22Rv1 (cell line): ENCODE measurements around the gene SRRD.

ENCODE experiments used
- H3K27ac ChIP-seq: fragments of 450-650 bp; 2 replicates; pipeline ENCODE4 v1.5.1; 2017
- ZFX ChIP-seq: fragments of 450-650 bp; IDR thresholded peaks from 2 replicates; pipeline ENCODE4 v1.6.1; 2017; ENCODE audit warnings: antibody characterized with exemption, borderline replicate concordance
- TF ChIP-seq, protein P1 (sequence below): fragments of 450-650 bp; IDR thresholded peaks from 2 replicates; pipeline ENCODE4 v1.5.1; 2017; ENCODE audit warnings: mild to moderate bottlenecking

The SRRD gene

GRCh38 chr22:26534171-26534855 lies 50.6 kb downstream of the SRRD start:
- TF ChIP-seq ZFX, result no peak
- TF ChIP-seq, protein P1, sequence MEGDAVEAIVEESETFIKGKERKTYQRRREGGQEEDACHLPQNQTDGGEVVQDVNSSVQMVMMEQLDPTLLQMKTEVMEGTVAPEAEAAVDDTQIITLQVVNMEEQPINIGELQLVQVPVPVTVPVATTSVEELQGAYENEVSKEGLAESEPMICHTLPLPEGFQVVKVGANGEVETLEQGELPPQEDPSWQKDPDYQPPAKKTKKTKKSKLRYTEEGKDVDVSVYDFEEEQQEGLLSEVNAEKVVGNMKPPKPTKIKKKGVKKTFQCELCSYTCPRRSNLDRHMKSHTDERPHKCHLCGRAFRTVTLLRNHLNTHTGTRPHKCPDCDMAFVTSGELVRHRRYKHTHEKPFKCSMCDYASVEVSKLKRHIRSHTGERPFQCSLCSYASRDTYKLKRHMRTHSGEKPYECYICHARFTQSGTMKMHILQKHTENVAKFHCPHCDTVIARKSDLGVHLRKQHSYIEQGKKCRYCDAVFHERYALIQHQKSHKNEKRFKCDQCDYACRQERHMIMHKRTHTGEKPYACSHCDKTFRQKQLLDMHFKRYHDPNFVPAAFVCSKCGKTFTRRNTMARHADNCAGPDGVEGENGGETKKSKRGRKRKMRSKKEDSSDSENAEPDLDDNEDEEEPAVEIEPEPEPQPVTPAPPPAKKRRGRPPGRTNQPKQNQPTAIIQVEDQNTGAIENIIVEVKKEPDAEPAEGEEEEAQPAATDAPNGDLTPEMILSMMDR, result no peak
- H3K27ac ChIP-seq, result no peak overlapping the region

DNA sequence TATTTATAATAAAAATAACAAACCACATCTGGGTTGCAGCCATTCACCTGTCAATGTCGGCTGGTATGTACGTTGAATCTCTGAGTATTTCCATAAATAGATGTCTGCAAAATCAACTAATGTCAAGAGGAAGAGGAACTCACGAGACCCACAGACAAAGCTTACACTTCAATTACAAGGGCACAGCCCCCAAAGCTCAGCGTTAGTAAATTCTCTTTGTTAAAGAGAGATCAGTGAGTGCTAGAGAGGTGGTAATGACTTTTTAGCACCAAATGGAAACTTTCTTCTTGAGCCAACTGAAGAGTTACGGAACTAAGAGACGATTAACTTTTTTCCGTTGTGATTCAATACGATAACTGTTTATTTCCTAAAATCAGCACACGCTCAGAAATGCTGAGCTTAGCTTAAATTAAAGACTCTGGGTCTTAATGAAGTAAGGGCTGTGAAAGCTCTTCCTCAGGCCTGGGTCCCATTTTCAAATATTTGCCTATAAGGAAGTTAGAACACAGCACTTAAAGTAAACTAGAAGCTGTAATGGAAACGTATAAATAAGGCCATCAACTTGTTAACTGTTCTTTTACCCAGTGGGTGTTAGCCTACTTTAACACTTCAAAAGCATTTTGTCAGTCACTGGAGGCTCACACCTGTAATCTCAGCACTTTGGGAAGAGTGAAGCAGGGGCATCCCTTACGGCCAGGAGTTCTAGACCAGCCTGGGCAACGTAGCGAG lies 51.4 kb downstream of the SRRD start:
- H3K27ac ChIP-seq, result no peak overlapping the region
- TF ChIP-seq, protein P1, result no peak
- no peak for TF ChIP-seq ZFX

DNA sequence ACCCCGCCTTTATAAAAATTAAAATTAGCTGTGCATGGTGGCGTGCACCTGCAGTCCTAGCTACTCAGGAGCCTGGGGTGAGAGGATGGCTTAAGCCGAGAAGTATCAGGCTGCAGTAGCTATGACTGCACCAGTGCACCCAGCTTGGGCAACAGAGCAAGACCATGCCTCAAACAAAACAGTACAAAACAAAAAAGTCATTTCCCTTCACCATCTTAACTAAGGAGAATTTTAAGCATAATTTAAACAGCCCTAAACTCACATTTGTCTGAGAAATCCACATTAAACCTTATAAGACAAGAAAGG lies 51.9 kb downstream of the SRRD start:
- TF ChIP-seq ZFX, result no peak
- TF ChIP-seq, protein P1, result no peak
- H3K27ac ChIP-seq, result no peak overlapping the region

- TF ChIP-seq ZFX, result no peak
- TF ChIP-seq, protein P1, result no peak
- H3K27ac ChIP-seq, result no peak overlapping the region
These were observed 52.5 kb downstream of the SRRD start for GRCh38 chr22:26536056-26536761.

- no peak for TF ChIP-seq ZFX
- H3K27ac ChIP-seq, result no peak overlapping the region
These were observed 53.1 kb downstream of the SRRD start for GRCh38 chr22:26536762-26537134.

- TF ChIP-seq, protein P1, result no peak
- no peak for TF ChIP-seq ZFX
- H3K27ac ChIP-seq, result no peak overlapping the region
These were observed 56.4 kb downstream of the SRRD start for GRCh38 chr22:26540119-26540518.

DNA sequence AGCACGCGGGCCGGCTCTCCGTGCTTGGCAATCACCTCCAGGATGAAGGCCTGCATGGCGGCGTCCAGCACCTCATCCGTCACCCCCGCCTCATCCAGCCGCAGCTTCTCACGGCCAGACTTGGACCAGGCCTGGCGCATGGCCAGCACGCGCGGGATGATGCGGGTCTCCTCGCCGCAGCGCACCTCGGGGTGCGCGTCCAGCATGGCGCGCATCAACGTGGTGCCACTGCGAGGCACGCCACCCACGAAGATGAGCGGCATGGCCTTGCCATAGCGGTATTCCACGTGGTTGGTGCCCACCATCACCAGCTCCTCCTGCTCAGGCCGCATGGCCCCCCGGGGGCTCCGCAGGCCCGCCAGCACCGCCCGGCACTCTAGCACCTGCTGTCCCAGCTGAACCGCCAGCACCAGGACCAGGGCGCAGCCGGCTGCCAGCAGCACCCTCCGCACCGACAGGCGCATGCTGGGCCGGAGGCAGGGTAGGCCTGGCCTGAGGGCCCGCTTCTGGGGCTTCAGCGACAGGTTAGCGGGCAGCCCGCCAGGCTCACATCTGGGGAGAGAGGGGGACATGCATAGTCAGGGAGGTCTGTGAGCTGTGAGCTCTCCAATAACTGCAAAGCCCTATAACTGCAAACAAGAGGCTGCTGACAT lies 57.6 kb downstream of the SRRD start:
- H3K27ac ChIP-seq, result no peak overlapping the region
- TF ChIP-seq, protein P1, result no peak
- TF ChIP-seq ZFX, result no peak
